T-helper 1 cell treated with Interleukin-12 subunit alpha and Interleukin-12 subunit beta and Interleukin-4 antibody, amounts not matched to agents 30 μg/mL and 1 μg/mL, for 36 hours (primary cell): ENCODE measurements around the gene STK32B.
"Not testable (repeated sequence)": the region's sequence is repeated elsewhere in the genome, so short reads cannot be mapped to it uniquely, and the experiment has no call there.

Experiments used
- H3K27ac Mint-ChIP-seq: one replicate; pipeline ENCODE4 v1.8.0; 2021; ENCODE audit warnings: mild to moderate bottlenecking, mixed read lengths
- H3K27me3 Mint-ChIP-seq: one replicate; pipeline ENCODE4 v1.8.0; 2021; ENCODE audit warnings: low read depth, mixed read lengths
- H3K36me3 Mint-ChIP-seq: one replicate; pipeline ENCODE4 v1.8.0; 2021; ENCODE audit warnings: low read depth, mixed read lengths
- H3K4me1 Mint-ChIP-seq: one replicate; pipeline ENCODE4 v1.8.0; 2021; ENCODE audit warnings: low read depth, mixed read lengths
- H3K4me3 Mint-ChIP-seq: one replicate; pipeline ENCODE4 v1.8.0; 2021; ENCODE audit warnings: mild to moderate bottlenecking, moderate library complexity, mixed read lengths
- H3K9me3 Mint-ChIP-seq: one replicate; pipeline ENCODE4 v1.8.0; 2021; ENCODE audit warnings: mixed read lengths

The STK32B gene

DNA sequence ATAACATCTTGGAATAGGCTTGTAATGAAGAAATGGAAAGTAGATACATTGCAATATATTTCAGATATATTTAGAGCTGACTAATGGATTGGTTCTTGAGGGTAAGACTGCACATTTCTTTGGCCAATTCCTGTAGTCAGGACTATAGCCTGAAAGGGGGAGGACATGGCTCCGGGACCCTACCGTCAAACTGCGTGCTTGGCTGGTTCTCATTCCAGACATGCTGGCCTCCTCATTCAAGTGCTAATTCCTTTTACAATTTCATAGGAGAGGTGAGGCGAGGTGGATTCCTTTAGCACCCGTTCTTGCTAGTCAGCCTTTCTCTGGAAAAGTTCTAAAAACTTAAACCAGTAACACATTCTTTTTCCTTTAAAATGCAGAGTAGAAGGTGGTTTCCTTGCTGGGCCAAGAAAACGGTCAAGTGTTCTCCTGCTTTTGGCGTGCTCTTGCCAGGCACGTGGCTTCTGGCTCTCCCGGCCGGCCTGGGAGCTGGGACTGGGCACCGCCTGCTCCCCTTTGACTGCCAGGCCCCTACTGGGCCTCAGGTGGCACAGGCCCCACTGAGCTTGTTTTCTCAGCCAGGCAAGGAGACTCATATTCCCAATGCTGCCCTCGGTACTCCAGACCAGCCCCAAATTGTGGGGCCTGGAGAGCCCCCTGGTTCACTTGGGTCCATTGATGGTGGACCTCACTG lies 167.2 kb downstream of the STK32B start:
- peaks cover 14% of the 10 kb centered on the region for H3K9me3 Mint-ChIP-seq

DNA sequence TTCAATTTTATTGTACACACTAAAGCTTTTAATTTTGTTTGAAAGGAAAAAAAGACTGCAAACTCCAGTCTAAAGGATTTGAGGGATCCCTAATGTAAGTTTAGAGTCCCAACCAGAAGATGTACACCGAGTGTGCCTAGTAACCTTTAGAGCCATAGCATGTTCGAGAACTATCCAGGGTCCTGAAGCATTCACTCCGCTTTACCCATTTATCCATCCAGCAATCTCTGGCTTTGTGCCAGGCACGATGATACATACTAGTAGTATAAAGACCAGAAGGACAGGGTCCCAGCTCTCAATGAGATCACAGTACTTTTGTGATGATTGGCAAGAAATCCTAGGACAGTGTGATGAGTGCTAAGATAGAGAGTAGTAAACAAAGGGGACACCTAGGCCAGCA lies 168.7 kb downstream of the STK32B start:
- Mint-ChIP-seq H3K9me3 (peaks cover 14% of the 10 kb centered on the region), H3K36me3 (no peaks in the 10 kb centered on the region), H3K4me1 (no peaks in the 10 kb centered on the region), H3K27ac (no peak overlapping the region), H3K27me3 (no peaks in the 10 kb centered on the region), H3K4me3 (no peak overlapping the region)

More for the DNA sequence above, 167.2 kb downstream of the STK32B start:
- Mint-ChIP-seq H3K27ac (no peak overlapping the region), H3K27me3 (no peaks in the 10 kb centered on the region), H3K4me1 (no peaks in the 10 kb centered on the region), H3K4me3 (no peak overlapping the region), H3K36me3 (no peaks in the 10 kb centered on the region)

DNA sequence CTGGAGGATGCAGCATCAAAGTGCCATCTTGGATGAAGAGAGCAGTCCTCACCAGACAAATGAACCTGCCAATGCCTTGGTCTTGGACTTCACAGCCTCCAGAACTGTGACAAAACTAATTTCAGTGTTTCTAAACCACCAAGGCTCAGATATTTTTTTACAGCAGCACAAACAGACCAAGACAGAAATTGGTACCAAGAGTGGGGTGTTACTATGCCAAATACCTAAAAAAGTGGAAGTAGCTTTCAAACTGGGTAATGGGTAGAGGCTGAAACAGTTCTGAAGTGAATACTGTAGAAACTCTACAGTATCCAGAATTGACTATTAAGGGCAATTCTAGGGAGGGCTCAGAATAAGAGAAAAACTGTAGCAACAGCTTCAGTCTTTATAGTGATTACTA lies 170.8 kb downstream of the STK32B start:
- Mint-ChIP-seq H3K27ac (no peak overlapping the region), H3K4me1 (no peaks in the 10 kb centered on the region), H3K4me3 (no peak overlapping the region), H3K27me3 (no peaks in the 10 kb centered on the region), H3K36me3 (no peaks in the 10 kb centered on the region), H3K9me3 (peaks cover 14% of the 10 kb centered on the region)

DNA sequence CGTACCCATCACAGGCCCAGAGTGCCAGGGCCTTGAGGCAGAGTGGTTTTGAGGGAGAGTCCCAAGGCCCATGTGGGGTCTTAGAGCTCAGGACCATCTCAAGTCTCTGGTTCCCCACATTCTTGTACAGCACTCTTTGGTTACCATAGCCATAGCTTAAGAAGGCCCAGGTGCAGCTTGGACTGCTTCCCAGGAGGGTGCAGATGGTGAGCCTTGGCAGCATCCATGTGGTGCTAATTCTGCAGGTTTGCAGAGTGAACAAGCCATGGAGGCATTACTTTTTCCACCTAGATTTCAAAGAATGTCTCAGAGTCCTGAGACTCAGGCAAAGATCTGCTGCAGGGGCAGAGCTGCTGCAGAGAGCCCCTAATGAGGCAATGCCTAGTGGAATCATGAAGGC lies 171.7 kb downstream of the STK32B start:
- Mint-ChIP-seq H3K36me3 (no peaks in the 10 kb centered on the region), H3K27ac (no peak overlapping the region), H3K4me1 (no peaks in the 10 kb centered on the region)

DNA sequence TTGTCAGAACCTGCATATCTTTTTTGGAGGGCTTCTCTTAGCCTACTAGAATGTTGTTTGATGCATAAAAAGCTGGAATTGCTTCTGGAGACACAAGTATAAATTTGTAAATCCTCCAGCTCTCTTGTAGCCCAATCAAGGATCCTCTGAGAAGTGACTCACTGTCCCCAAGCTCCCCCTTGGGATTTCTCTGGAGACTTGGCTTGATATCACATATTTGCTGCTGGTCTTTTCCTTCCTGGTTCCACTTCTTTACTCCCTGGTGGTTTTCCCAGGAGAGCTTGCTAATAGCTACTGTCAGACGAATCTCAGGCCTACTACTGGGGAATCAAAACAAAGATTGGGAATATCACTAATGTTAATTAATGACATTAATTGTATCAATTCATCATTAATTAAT lies 173.1 kb downstream of the STK32B start:
- no peaks in the 10 kb centered on the region for H3K27me3 Mint-ChIP-seq
- H3K4me1 Mint-ChIP-seq, result no peaks in the 10 kb centered on the region
- H3K27ac Mint-ChIP-seq, result no peak overlapping the region
- H3K36me3 Mint-ChIP-seq, result no peaks in the 10 kb centered on the region
- peaks cover 14% of the 10 kb centered on the region for H3K9me3 Mint-ChIP-seq
- H3K4me3 Mint-ChIP-seq, result no peak overlapping the region

More for the DNA sequence above, 171.7 kb downstream of the STK32B start:
- H3K4me3 Mint-ChIP-seq, result no peak overlapping the region
- no peaks in the 10 kb centered on the region for H3K27me3 Mint-ChIP-seq
- peaks cover 14% of the 10 kb centered on the region for H3K9me3 Mint-ChIP-seq

DNA sequence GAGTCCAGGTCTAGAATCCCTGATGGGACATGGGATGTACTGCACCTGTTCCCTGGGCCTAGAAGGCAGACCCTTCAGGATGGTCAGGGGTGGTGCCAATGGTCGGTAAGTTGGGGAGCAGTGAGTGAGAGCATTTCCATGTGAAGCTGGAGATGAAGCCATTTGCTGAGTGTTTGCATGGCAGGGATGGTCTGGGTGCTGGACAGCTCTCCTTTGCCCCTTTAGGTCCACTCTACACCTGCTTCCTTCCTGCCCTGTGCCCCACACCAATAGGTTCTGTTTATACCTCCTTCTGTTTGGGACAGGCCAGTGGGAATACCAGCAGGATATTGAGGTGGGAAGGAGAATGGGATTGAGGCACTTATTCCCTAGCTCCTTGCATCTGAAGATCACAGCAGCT lies 181.3 kb downstream of the STK32B start:
- H3K4me1 Mint-ChIP-seq, result no peaks in the 10 kb centered on the region
- H3K27ac Mint-ChIP-seq, result no peak overlapping the region
- H3K4me3 Mint-ChIP-seq, result no peak overlapping the region
- H3K36me3 Mint-ChIP-seq, result no peaks in the 10 kb centered on the region
- H3K27me3 Mint-ChIP-seq, result no peaks in the 10 kb centered on the region
- H3K9me3 Mint-ChIP-seq, result no peaks in the 10 kb centered on the region

DNA sequence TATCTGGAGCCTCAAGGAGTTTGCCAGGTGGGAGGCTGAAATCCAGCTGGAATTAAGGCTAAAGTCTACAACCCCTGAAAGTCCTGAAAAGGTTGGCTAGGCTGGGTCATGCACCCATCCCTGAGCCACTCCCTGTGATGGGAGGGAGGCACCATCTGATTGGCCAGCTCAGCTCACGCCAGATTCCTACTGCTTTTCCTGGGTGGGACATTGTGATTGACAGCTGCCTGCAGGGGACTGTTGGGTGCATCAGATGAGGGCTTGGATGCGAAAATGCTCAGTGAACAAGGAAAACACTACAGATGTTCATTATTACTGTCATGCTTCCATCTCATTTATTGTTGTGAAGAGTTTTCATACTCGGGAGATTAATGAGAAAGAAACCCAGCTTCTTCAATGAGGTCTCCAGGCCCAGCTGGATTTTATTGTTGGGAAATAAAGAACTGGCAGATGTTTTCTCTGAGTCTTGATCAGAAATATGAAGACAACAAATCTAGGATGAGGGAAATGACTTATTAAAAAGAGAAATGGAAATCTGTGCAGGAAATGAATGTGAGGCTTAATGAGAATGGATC lies 185.9 kb downstream of the STK32B start:
- H3K27ac Mint-ChIP-seq, result no peak overlapping the region
- H3K4me1 Mint-ChIP-seq, result no peaks in the 10 kb centered on the region
- no peaks in the 10 kb centered on the region for H3K36me3 Mint-ChIP-seq
- no peaks in the 10 kb centered on the region for H3K9me3 Mint-ChIP-seq
- H3K27me3 Mint-ChIP-seq, result no peaks in the 10 kb centered on the region
- H3K4me3 Mint-ChIP-seq, result no peak overlapping the region

DNA sequence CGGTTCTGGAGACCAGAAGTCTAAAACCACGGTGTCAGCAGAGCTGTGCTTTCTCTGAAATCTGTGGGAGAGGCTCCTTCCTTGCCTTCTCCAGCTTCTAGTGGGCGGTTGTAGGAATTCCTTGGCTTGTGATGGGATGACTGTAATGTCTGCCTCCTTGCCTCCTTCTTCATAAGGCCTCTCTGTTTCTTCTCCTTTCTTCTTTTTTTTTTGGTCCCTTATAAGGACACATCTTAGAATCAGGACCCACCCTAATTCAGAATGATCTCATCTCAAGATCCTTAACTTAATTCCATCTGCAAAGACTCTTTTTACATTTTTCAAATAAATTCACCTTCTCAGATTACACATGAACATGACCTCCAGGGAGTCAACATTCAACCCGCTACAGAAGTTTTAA lies 186.9 kb downstream of the STK32B start:
- Mint-ChIP-seq H3K4me3 (no peak overlapping the region), H3K4me1 (no peaks in the 10 kb centered on the region), H3K9me3 (no peaks in the 10 kb centered on the region), H3K27ac (no peak overlapping the region), H3K27me3 (no peaks in the 10 kb centered on the region), H3K36me3 (no peaks in the 10 kb centered on the region)

DNA sequence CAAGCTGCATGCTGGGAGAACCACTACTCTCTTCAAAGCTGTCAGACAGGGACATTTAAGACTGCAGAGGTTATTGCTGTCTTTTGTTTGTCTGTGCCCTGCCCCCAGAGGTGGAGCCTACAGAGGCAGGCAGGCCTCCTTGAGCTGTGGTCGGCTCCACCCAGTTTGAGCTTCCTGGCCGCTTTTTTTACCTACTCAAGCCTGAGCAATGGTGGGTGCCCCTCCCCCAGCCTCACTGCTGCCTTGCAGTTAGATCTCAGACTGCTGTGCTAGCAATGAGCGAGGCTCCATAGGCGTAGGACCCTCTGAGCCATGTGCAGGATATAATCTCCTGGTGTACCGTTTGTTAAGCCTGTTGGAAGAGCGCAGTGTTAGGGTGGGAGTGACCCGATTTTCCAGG lies 195.8 kb downstream of the STK32B start:
- H3K4me3 Mint-ChIP-seq, result not testable (repeated sequence)

DNA sequence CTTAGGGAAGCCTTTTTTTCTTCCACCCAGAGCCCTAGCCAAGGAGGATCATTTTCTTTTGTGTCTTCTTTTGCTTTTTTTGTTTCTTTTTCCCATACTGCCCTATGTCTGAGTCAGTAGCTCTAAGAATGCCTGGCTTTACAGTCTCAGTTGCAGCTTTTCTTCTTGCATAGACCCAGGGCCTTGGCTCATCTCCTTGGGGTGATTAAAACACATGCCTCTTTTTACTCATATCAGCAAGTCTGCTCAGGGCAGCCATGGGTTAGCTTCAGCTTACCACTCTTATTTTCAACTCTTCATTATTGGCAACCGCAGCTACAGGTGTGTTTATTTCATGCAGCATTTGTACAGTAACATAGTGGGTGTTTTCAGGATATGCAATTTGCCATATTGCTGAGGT lies 196.5 kb downstream of the STK32B start:
- Mint-ChIP-seq H3K4me3 (no peak overlapping the region), H3K9me3 (peaks cover 12% of the 10 kb centered on the region), H3K27ac (no peak overlapping the region), H3K4me1 (no peaks in the 10 kb centered on the region), H3K36me3 (no peaks in the 10 kb centered on the region), H3K27me3 (no peaks in the 10 kb centered on the region)

More for the DNA sequence above, 195.8 kb downstream of the STK32B start:
- not testable (repeated sequence) for H3K27me3 Mint-ChIP-seq, H3K36me3 Mint-ChIP-seq, H3K4me1 Mint-ChIP-seq, H3K27ac Mint-ChIP-seq
- H3K9me3 Mint-ChIP-seq, result peaks cover 12% of the 10 kb centered on the region

DNA sequence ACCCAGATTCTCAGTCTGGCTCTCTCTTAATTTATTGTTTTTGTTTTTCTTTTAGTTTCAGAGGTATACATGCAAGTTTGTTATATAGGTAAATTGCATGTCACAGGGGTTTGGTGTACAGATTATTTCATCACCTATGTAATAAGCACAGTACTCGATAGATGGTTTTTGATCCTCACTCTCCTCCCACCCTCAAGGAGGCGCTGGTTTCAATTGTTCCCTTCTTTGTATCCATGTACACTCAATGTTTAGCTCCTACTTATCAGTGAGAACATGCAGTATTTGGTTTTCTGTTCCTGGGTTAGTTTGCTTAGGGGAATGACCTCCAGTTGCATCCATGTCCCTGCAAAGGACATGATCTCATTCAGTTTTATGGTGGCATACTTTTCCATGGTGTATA lies 198.4 kb downstream of the STK32B start:
- Mint-ChIP-seq H3K36me3 (no peaks in the 10 kb centered on the region), H3K27me3 (no peaks in the 10 kb centered on the region), H3K9me3 (peaks cover 12% of the 10 kb centered on the region), H3K27ac (no peak overlapping the region), H3K4me3 (no peak overlapping the region), H3K4me1 (no peaks in the 10 kb centered on the region)

DNA sequence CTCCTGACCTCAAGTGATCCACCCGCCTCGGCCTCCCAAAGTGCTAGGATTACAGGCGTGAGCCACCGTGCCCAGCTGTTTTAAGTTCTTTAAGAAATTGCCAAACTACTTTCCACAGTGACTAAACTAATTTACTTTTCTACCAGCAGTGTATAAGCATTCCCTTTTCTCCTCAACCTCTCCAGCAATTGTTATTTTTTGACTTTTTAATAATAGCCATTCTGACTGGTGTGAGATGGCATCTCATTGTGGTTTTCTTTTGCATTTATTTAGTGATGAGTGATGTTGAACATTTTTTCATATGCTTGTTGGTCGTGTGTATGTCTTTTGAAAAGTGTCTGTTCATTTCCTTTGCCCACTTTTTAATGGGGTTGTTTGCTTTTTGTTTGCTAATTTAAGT lies 199.3 kb downstream of the STK32B start:
- H3K27me3 Mint-ChIP-seq, H3K27ac Mint-ChIP-seq, H3K4me3 Mint-ChIP-seq, H3K4me1 Mint-ChIP-seq, H3K36me3 Mint-ChIP-seq: not testable (repeated sequence)
- peaks cover 12% of the 10 kb centered on the region for H3K9me3 Mint-ChIP-seq

DNA sequence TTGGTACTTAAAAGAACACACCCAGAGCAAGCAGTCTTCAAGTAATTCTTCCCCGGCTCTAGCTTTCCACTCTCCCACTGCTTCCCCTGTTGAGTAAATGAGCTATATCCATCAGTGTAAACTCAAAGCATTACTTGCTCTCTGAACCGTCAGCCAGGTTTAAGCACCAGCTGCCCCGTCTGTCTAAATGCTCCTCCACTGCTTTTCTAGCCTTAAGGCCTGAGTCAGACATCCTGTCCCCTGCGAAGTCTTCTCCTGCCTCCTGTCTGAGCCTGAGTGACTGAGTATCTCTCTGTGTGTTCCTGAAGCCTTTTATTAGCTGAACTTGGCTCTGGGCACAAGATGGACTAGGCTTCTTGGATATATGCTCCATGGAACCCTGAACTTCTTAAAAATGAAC lies 205.1 kb downstream of the STK32B start:
- Mint-ChIP-seq H3K4me3 (no peak overlapping the region), H3K27ac (no peak overlapping the region), H3K27me3 (no peaks in the 10 kb centered on the region), H3K36me3 (no peaks in the 10 kb centered on the region), H3K9me3 (peaks cover 8% of the 10 kb centered on the region), H3K4me1 (no peaks in the 10 kb centered on the region)

DNA sequence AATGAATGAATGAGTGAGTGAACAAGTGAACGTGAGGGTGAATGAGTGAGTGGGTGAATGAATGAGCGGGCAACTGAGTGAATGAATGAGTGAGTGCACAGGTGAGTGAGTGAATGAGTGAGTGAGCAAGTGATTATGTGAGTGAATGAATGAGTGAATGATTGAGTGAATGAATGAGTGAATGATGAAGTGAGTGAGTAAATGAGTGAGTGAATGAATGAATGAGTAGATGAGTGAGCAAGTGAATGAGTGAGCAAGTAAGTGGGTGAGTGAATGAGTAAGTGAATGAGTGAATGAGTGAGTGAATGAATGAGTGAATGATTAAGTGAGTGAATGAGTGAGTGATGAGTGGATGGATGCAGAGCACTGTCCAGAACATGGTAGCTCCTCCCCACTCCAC lies 205.8 kb downstream of the STK32B start:
- Mint-ChIP-seq H3K4me3 (no peak overlapping the region), H3K36me3 (no peaks in the 10 kb centered on the region), H3K27me3 (no peaks in the 10 kb centered on the region), H3K4me1 (no peaks in the 10 kb centered on the region), H3K27ac (no peak overlapping the region), H3K9me3 (peaks cover 5% of the 10 kb centered on the region)

DNA sequence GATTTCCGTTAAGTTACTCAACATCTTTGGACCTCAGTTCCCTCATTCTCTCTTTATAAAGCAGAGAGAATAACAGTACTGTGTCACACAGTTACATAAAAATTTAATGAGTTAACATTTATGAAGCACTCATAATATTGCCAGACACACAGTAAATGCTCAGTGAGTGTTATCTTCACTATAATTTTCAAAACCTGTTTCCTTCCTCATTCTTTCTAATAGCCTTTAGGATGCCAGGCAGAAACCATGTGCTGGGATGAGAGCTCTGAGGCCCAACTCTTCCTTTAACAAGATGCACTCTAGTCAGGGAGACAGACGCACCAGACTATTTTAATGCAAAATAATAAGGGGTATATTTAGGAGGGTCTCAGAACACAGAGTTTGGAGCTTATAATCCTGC lies 208.2 kb downstream of the STK32B start:
- Mint-ChIP-seq H3K4me3 (no peak overlapping the region), H3K9me3 (peaks cover 5% of the 10 kb centered on the region), H3K27ac (no peak overlapping the region), H3K36me3 (no peaks in the 10 kb centered on the region), H3K4me1 (no peaks in the 10 kb centered on the region), H3K27me3 (no peaks in the 10 kb centered on the region)

DNA sequence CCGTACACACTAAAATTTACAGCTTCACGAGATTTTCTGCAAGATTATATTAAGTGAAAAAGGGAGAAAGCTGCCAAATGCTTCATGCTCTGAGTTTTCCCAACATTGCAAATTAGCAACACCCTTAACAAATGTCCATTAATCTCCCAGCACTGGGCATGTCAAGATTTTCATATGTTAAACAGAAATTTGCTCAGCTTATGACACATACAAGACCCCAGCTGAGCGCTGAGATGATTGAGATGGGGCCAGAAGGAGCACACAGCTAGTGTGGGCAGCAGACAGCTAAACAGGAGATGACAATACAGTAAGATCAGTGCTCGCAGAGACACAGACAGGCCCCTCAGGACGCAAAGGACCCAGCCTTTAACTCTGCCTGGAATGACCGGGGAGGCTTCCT lies 208.8 kb downstream of the STK32B start:
- Mint-ChIP-seq H3K27ac (no peak overlapping the region), H3K27me3 (no peaks in the 10 kb centered on the region), H3K4me3 (no peak overlapping the region)

More for the DNA sequence above, 208.8 kb downstream of the STK32B start:
- Mint-ChIP-seq H3K36me3 (no peaks in the 10 kb centered on the region), H3K4me1 (no peaks in the 10 kb centered on the region), H3K9me3 (peaks cover 5% of the 10 kb centered on the region)
